ENCODE data around the gene RNF181.

GRCh38 chr2:85593023-85593422 is 2.5 kb upstream of the RNF181 start:
- TF ChIP-seq CTCF (conservative IDR thresholded peaks at IDR 0.05; ENCODE audit: low read length): no peak
- no peak for TF ChIP-seq EZH2phosphoT487 (IDR thresholded peaks at IDR 0.05; ENCODE audit: borderline replicate concordance, low read depth, low read length)
